ENCODE measurements around the gene DDX3X. TPM values are rescaled to one million over a fixed set of nuclear protein-coding genes. Genes with fewer than 3 reads are reported as not detected.

The DDX3X gene
- polyA plus RNA-seq, 1 donor (not counting 4 experiments of a cell fraction or from before 2014, with no cell fraction given) = 127 TPM

GRCh38 chrX:41351923-41352322, 18.0 kb downstream of the DDX3X start:
- Histone ChIP-seq H3K9me3 (ENCODE audit: control insufficient read depth, low read depth, low read length) (no peaks in the 10 kb centered on the region), H3K4me2 (ENCODE audit: control insufficient read depth, extremely low read depth, insufficient read depth, low read depth, low read length) (no peak overlapping the region), H3K9me1 (ENCODE audit: control insufficient read depth, extremely low read depth, insufficient read depth, low read length) (no peaks in the 10 kb centered on the region), H3K9ac (ENCODE audit: control insufficient read depth, extremely low read depth, insufficient read depth, low read length) (no peak overlapping the region), H3K4me1 (ENCODE audit: control insufficient read depth, extremely low read depth, insufficient read depth, low read length) (no peaks in the 10 kb centered on the region), H2AFZ (ENCODE audit: control insufficient read depth, low read length) (no peak overlapping the region), H3K79me2 (ENCODE audit: control insufficient read depth, insufficient read depth, low read length) (no peaks in the 10 kb centered on the region), H3K36me3 (ENCODE audit: control insufficient read depth in 2 of 2, extremely low read depth in 1 of 2, insufficient read depth in 2 of 2, low read length in 2 of 2) (peaks cover 7 to 12% of the 10 kb centered on the region in 2 experiments), H3K27me3 (ENCODE audit: control insufficient read depth, extremely low read depth, insufficient read depth, low read length) (no peaks in the 10 kb centered on the region), H3K27ac (ENCODE audit: control insufficient read depth, insufficient read depth, low read length) (no peak overlapping the region), H3K4me3 (ENCODE audit: control insufficient read depth in 2 of 3, extremely low read depth in 1 of 3, insufficient read depth in 2 of 3, low read depth in 1 of 3, low read length in 3 of 3) (no peak overlapping the region), H4K20me1 (ENCODE audit: control insufficient read depth, extremely low read depth, insufficient read depth, low read length) (peaks cover 14% of the 10 kb centered on the region)
- TF ChIP-seq EZH2 (IDR thresholded peaks at IDR 0.05; ENCODE audit: low read length) (no peak), CTCF (optimal IDR thresholded peaks at IDR 0.05 in 1 of 3, IDR thresholded peaks at IDR 0.05 in 1 of 3, conservative IDR thresholded peaks at IDR 0.05 in 1 of 3; ENCODE audit: extremely low read depth in 1 of 3, insufficient read depth in 2 of 3, low read length in 3 of 3) (no peak)
- DNase-seq (ENCODE audit: low read depth, low spot score) (no peak), FAIRE-seq (no peak)
- dilution Hi-C loops (cut with MboI; ENCODE audit: extremely low pct_ligation_motif_present, low sequenced_read_pairs) = no loop called here

- H3K27ac ChIP-seq (ENCODE audit: control insufficient read depth, insufficient read depth, low read length) = no peak overlapping the region
- no peak for TF ChIP-seq EZH2 (IDR thresholded peaks at IDR 0.05; ENCODE audit: low read length)
- no peak for TF ChIP-seq CTCF (optimal IDR thresholded peaks at IDR 0.05 in 1 of 3, IDR thresholded peaks at IDR 0.05 in 1 of 3, conservative IDR thresholded peaks at IDR 0.05 in 1 of 3; ENCODE audit: extremely low read depth in 1 of 3, insufficient read depth in 2 of 3, low read length in 3 of 3)
- no peaks in the 10 kb centered on the region for H3K79me2 ChIP-seq (ENCODE audit: control insufficient read depth, insufficient read depth, low read length)
- H3K36me3 ChIP-seq (ENCODE audit: control insufficient read depth in 2 of 2, extremely low read depth in 1 of 2, insufficient read depth in 2 of 2, low read length in 2 of 2) = peaks cover 6 to 10% of the 10 kb centered on the region in 2 experiments
- H3K9me3 ChIP-seq (ENCODE audit: control insufficient read depth, low read depth, low read length) = no peaks in the 10 kb centered on the region
- no peak overlapping the region for H3K4me2 ChIP-seq (ENCODE audit: control insufficient read depth, extremely low read depth, insufficient read depth, low read depth, low read length)
- no peak overlapping the region for H3K9ac ChIP-seq (ENCODE audit: control insufficient read depth, extremely low read depth, insufficient read depth, low read length)
- DNase-seq (ENCODE audit: low read depth, low spot score) = no peak
- dilution Hi-C loops (cut with MboI; ENCODE audit: extremely low pct_ligation_motif_present, low sequenced_read_pairs) = no loop called here
- no peaks in the 10 kb centered on the region for H3K9me1 ChIP-seq (ENCODE audit: control insufficient read depth, extremely low read depth, insufficient read depth, low read length)
- no peaks in the 10 kb centered on the region for H3K4me1 ChIP-seq (ENCODE audit: control insufficient read depth, extremely low read depth, insufficient read depth, low read length)
- no peaks in the 10 kb centered on the region for H3K27me3 ChIP-seq (ENCODE audit: control insufficient read depth, extremely low read depth, insufficient read depth, low read length)
- peak; percentile 74 for FAIRE-seq
- H2AFZ ChIP-seq (ENCODE audit: control insufficient read depth, low read length) = no peak overlapping the region
- peaks cover 14% of the 10 kb centered on the region for H4K20me1 ChIP-seq (ENCODE audit: control insufficient read depth, extremely low read depth, insufficient read depth, low read length)
- H3K4me3 ChIP-seq (ENCODE audit: control insufficient read depth in 2 of 3, extremely low read depth in 1 of 3, insufficient read depth in 2 of 3, low read depth in 1 of 3, low read length in 3 of 3) = no peak overlapping the region
Measured at GRCh38 chrX:41352329-41352838, 18.4 kb downstream of the DDX3X start.

All from keratinocyte (primary cell).